ENCODE data around the gene VAV2.

The VAV2 gene

GRCh38 chr9:133877327-133877726 lies 114.8 kb downstream of the VAV2 start:
- Histone ChIP-seq H3K4me3 (ENCODE audit: severe bottlenecking) (no peak overlapping the region), H3K36me3 (ENCODE audit: low read depth) (no peaks in the 10 kb centered on the region), H3K9me3 (ENCODE audit: severe bottlenecking) (no peaks in the 10 kb centered on the region), H3K27ac (ENCODE audit: poor library complexity, severe bottlenecking) (peak overlapping the region; percentile 100), H3K27me3 (ENCODE audit: insufficient read depth, poor library complexity, severe bottlenecking) (no peaks in the 10 kb centered on the region), H3K4me1 (ENCODE audit: insufficient read depth, poor library complexity, severe bottlenecking) (peaks cover 61% of the 10 kb centered on the region)
- DNase-seq (ENCODE audit: low spot score) (no peak), ATAC-seq (ENCODE audit: low read depth) (no peak)
- TF ChIP-seq CTCF (IDR thresholded peaks at IDR 0.05; ENCODE audit: poor library complexity, severe bottlenecking), result no peak

GRCh38 chr9:133876836-133877235 lies 115.3 kb downstream of the VAV2 start:
- no peak for TF ChIP-seq CTCF (IDR thresholded peaks at IDR 0.05; ENCODE audit: poor library complexity, severe bottlenecking)
- Histone ChIP-seq H3K4me3 (ENCODE audit: severe bottlenecking) (no peak overlapping the region), H3K4me1 (ENCODE audit: insufficient read depth, poor library complexity, severe bottlenecking) (peaks cover 56% of the 10 kb centered on the region), H3K27me3 (ENCODE audit: insufficient read depth, poor library complexity, severe bottlenecking) (no peaks in the 10 kb centered on the region), H3K36me3 (ENCODE audit: low read depth) (no peaks in the 10 kb centered on the region), H3K9me3 (ENCODE audit: severe bottlenecking) (no peaks in the 10 kb centered on the region), H3K27ac (ENCODE audit: poor library complexity, severe bottlenecking) (peak overlapping the region; percentile 100)
- ATAC-seq (ENCODE audit: low read depth), result no peak
- DNase-seq (ENCODE audit: low spot score), result no peak

GRCh38 chr9:133876144-133876543 lies 116.0 kb downstream of the VAV2 start:
- no peaks in the 10 kb centered on the region for H3K27me3 ChIP-seq (ENCODE audit: insufficient read depth, poor library complexity, severe bottlenecking)
- DNase-seq (ENCODE audit: low spot score) (no peak), ATAC-seq (ENCODE audit: low read depth) (no peak)
- H3K4me3 ChIP-seq (ENCODE audit: severe bottlenecking), result no peak overlapping the region
- peaks cover 49% of the 10 kb centered on the region for H3K4me1 ChIP-seq (ENCODE audit: insufficient read depth, poor library complexity, severe bottlenecking)
- TF ChIP-seq CTCF (IDR thresholded peaks at IDR 0.05; ENCODE audit: poor library complexity, severe bottlenecking), result peak; percentile 37
- no peaks in the 10 kb centered on the region for H3K36me3 ChIP-seq (ENCODE audit: low read depth)
- H3K9me3 ChIP-seq (ENCODE audit: severe bottlenecking), result no peaks in the 10 kb centered on the region
- peak overlapping the region; percentile 100 for H3K27ac ChIP-seq (ENCODE audit: poor library complexity, severe bottlenecking)

- peak overlapping the region; percentile 100 for H3K27ac ChIP-seq (ENCODE audit: poor library complexity, severe bottlenecking)
These were observed 117.0 kb downstream of the VAV2 start for GRCh38 chr9:133875131-133875530.

More at GRCh38 chr9:133875131-133875530, 117.0 kb downstream of the VAV2 start:
- Histone ChIP-seq H3K4me3 (ENCODE audit: severe bottlenecking) (no peak overlapping the region), H3K36me3 (ENCODE audit: low read depth) (no peaks in the 10 kb centered on the region), H3K9me3 (ENCODE audit: severe bottlenecking) (no peaks in the 10 kb centered on the region), H3K27me3 (ENCODE audit: insufficient read depth, poor library complexity, severe bottlenecking) (no peaks in the 10 kb centered on the region), H3K4me1 (ENCODE audit: insufficient read depth, poor library complexity, severe bottlenecking) (peaks cover 41% of the 10 kb centered on the region)
- ATAC-seq (ENCODE audit: low read depth) (no peak), DNase-seq (ENCODE audit: low spot score) (no peak)
- TF ChIP-seq CTCF (IDR thresholded peaks at IDR 0.05; ENCODE audit: poor library complexity, severe bottlenecking), result no peak
